NT2/D1 (cell line): Measurements from ENCODE around the gene CHL1.

ENCODE experiments used
- DNase-seq: peaks from one replicate; pipeline ENCODE4 v3.0.0-alpha.2; 2011; ENCODE audit warnings: low read depth, low spot score
- H3K27me3 ChIP-seq: 2 replicates; pipeline ENCODE4 v1.6.0; 2011; ENCODE audit warnings: mild to moderate bottlenecking; ENCODE audit not compliant: insufficient read length, insufficient read depth
- H3K36me3 ChIP-seq: 2 replicates; pipeline ENCODE4 v1.6.1; 2011; ENCODE audit warnings: mild to moderate bottlenecking, low read length, mixed read lengths; ENCODE audit not compliant: insufficient read depth, insufficient read length
- H3K4me1 ChIP-seq: 2 replicates; pipeline ENCODE4 v1.5.1; 2011; ENCODE audit not compliant: insufficient read depth, insufficient read length
- H3K4me3 ChIP-seq: 2 replicates; pipeline ENCODE4 v1.5.1; 2011; ENCODE audit warnings: low read depth; ENCODE audit not compliant: insufficient read length
- H3K9ac ChIP-seq: 2 replicates; pipeline ENCODE4 v1.6.0; 2011; ENCODE audit warnings: low read depth; ENCODE audit not compliant: insufficient read length
- H3K9me3 ChIP-seq: 2 replicates; pipeline ENCODE4 v1.5.1; 2011; ENCODE audit warnings: mild to moderate bottlenecking, low read length; ENCODE audit not compliant: insufficient read depth
- SUZ12 ChIP-seq: IDR thresholded peaks from 2 replicates; pipeline ENCODE4 v1.6.1; 2011; ENCODE audit not compliant: insufficient read length, insufficient read depth; ENCODE audit errors: extremely low read depth
- YY1 ChIP-seq: IDR thresholded peaks from 2 replicates; pipeline ENCODE4 v1.6.1; 2011; ENCODE audit not compliant: insufficient read length, insufficient read depth
- ZNF274 ChIP-seq: IDR thresholded peaks from 2 replicates; pipeline ENCODE4 v1.6.1; 2011; ENCODE audit warnings: mild to moderate bottlenecking, low read depth, low read length

CHL1 gene

DNA sequence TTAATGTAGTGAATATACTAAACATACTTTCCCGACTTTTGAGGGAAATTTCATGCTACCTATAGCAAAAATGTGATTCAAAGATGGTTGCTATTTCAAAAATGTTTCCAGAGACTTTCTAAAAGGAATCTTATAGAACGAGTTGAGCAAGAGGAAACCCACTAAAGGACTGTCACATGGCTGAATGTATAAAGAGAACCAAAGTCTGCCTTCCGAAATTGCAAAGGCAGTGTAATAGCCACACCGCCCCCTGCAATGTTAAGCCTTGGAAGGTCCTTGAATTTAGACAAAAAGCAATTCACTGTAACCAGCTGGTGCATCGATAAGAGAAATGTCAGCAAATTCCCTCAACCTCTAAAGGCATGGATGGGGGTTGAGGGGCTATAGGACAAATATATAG, 142.8 kb downstream of the CHL1 start:
- no peak for TF ChIP-seq YY1
- no peak for TF ChIP-seq ZNF274
- TF ChIP-seq SUZ12 = no peak
- Histone ChIP-seq H3K4me3 (no peak overlapping the region), H3K36me3 (no peaks in the 10 kb centered on the region), H3K9ac (no peak overlapping the region), H3K9me3 (no peaks in the 10 kb centered on the region), H3K4me1 (no peaks in the 10 kb centered on the region), H3K27me3 (no peaks in the 10 kb centered on the region)
- no peak for DNase-seq

DNA sequence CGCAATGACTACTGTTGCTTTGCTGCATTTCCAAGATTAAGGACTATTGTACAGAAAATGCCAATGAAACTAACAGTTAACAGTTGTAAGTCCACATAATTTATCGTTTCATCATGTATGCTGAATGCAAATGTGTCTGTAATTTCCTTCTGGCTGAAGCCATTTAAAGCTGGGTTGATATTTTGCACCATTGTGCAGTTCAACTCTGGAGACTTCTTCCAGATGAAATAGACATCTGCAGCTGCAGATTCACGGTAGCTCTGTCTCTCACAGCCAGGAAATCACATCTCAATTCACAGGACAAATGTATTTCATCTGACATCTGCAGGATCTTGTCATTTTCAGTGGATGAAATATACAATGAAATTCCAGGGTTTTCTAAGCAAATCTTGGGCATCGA, 145.4 kb downstream of the CHL1 start:
- no peak overlapping the region for H3K4me3 ChIP-seq

DNA sequence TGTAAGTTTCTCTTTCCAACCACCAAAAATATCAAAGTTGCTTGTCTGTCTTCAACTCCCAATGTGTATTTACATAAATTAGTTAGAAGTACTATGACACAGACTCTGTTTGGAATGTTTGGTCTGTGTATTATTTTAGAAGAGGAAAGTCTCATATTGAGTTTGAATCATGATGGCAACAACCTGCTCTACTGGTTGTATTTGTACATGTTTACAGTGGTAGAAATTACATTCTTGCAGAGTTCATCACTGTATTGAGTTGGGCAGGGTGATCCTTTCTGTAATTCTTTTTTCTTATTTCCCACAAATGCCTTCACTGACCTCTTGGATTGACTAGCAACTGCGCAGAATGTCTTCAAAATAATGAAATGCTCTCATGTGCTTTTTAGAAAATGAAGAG, 149.6 kb downstream of the CHL1 start:
- Histone ChIP-seq H3K9me3 (no peaks in the 10 kb centered on the region), H3K4me3 (no peak overlapping the region), H3K9ac (no peak overlapping the region), H3K36me3 (no peaks in the 10 kb centered on the region), H3K27me3 (no peaks in the 10 kb centered on the region), H3K4me1 (no peaks in the 10 kb centered on the region)
- no peak for DNase-seq
- TF ChIP-seq YY1 = no peak
- TF ChIP-seq ZNF274 = no peak
- no peak for TF ChIP-seq SUZ12

More for the DNA sequence above, 145.4 kb downstream of the CHL1 start:
- no peaks in the 10 kb centered on the region for H3K36me3 ChIP-seq
- no peaks in the 10 kb centered on the region for H3K9me3 ChIP-seq
- DNase-seq = no peak
- H3K27me3 ChIP-seq = no peaks in the 10 kb centered on the region
- H3K9ac ChIP-seq = no peak overlapping the region
- no peaks in the 10 kb centered on the region for H3K4me1 ChIP-seq
- no peak for TF ChIP-seq SUZ12
- no peak for TF ChIP-seq ZNF274
- no peak for TF ChIP-seq YY1

DNA sequence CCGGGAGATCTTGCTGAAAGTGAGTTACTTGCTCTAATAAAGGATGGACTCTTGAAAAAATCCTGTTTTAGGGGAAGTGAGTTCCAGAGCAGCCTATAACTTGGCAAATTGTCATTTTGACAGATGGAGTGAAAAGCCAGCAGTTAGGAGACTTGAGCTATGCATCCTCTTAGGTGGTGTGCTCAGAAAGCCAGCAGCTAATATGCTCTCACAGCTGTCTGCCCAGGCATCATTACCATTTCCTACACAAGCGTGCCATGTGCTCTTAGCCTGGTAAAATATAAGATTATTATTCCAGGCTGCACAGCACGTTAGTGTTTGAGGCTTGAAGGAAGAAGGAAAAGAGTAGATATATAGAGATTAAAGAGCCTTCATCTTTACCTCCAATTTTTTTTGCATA, 151.0 kb downstream of the CHL1 start:
- Histone ChIP-seq H3K36me3 (no peaks in the 10 kb centered on the region), H3K4me3 (no peak overlapping the region), H3K4me1 (no peaks in the 10 kb centered on the region), H3K9me3 (no peaks in the 10 kb centered on the region), H3K9ac (no peak overlapping the region), H3K27me3 (no peaks in the 10 kb centered on the region)
- DNase-seq = no peak
- TF ChIP-seq SUZ12 (no peak), YY1 (no peak), ZNF274 (no peak)

DNA sequence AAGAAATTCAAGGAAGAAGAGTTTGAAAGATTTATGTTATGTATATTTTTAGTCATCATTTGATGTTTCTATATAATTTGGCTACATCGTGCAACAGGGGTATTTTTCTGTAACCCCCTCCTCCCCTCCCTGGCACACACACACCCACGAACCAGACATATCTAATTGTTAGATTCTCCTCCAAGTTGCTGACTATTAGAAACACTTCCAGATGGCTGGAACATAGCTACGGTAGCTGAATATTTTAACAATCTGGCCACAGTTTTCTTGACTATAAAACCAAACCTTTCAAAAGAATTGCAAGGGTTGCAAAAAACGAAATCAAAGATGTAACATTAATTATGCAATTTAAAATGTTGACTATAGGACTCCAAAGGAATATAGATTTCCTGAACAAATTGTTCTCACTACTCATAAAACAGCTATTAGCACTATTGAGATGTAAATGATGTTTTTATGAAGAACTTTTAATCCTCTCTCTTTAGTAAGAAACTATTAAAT, 154.4 kb downstream of the CHL1 start:
- no peaks in the 10 kb centered on the region for H3K4me1 ChIP-seq
- H3K4me3 ChIP-seq = no peak overlapping the region
- no peaks in the 10 kb centered on the region for H3K36me3 ChIP-seq
- H3K27me3 ChIP-seq = no peaks in the 10 kb centered on the region
- no peaks in the 10 kb centered on the region for H3K9me3 ChIP-seq
- TF ChIP-seq ZNF274 = no peak
- DNase-seq = no peak
- no peak overlapping the region for H3K9ac ChIP-seq

DNA sequence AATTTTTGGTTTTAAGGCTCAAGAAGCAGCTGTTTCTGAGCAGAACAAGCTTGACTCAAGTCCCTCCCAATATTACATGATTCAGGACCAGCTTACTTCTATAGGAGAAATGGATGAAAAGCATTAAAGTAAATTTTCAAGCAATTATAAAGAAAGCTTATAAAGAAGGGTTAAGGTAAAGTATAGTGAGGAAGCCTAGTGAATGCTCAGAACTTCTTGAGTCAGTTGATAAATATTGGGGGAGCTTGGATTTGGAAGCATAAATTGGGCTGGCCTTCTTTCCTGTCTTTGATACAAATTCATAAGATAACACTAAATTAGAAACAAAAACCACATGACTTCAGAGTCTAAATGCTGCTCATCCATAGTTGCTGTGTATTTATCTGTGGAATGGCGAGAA, 156.0 kb downstream of the CHL1 start:
- no peak overlapping the region for H3K4me3 ChIP-seq
- no peaks in the 10 kb centered on the region for H3K9me3 ChIP-seq
- H3K36me3 ChIP-seq = no peaks in the 10 kb centered on the region
- H3K9ac ChIP-seq = no peak overlapping the region
- TF ChIP-seq SUZ12 = no peak
- no peak for TF ChIP-seq YY1
- no peak for TF ChIP-seq ZNF274
- no peaks in the 10 kb centered on the region for H3K4me1 ChIP-seq
- no peaks in the 10 kb centered on the region for H3K27me3 ChIP-seq
- DNase-seq = no peak

DNA sequence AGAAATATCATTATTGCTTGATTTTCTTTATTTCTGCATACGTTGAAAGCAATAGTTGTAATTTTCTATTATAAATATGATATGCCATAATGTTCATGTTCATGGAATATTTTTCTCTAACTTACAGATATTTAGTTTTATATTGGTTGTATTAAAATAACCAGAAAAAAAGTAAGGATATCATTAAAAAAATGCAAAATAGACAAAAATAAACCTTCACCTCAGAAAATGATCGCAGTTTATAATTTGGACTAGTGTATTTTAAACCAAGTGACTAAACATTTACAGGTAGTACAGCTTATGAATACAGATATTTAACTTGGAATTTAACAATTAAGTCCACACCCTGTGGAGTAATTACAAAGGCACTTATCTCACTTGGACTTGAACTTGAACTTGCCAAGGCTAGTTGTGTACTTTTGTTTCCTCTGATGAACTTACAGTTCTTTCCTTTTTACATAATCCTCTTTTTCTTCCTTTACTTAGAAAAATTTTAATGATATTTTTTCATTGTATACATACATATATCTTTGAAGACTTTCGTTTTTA, 156.7 kb downstream of the CHL1 start:
- no peak for DNase-seq
- Histone ChIP-seq H3K9ac (no peak overlapping the region), H3K4me3 (no peak overlapping the region), H3K36me3 (no peaks in the 10 kb centered on the region), H3K9me3 (no peaks in the 10 kb centered on the region), H3K4me1 (no peaks in the 10 kb centered on the region), H3K27me3 (no peaks in the 10 kb centered on the region)
- no peak for TF ChIP-seq YY1
- TF ChIP-seq SUZ12 = no peak
- TF ChIP-seq ZNF274 = no peak
